HG03521 (cell line): ENCODE results near the gene HTT-AS.
"Not testable (repeated sequence)": the region's sequence is repeated elsewhere in the genome, so short reads cannot be mapped to it uniquely, and the experiment has no call there.

ENCODE experiments used
- ATAC-seq: cut with Tn5 transposase; IDR thresholded peaks from one replicate; pipeline ENCODE4 v1.9.1; 2021; ENCODE audit warnings: mild to moderate bottlenecking, moderate library complexity; ENCODE audit not compliant: unreplicated experiment

Gene HTT-AS

GRCh38 chr4:3054169-3054759 lies 20.1 kb downstream of the HTT-AS start:
- ATAC-seq, result no peak

DNA sequence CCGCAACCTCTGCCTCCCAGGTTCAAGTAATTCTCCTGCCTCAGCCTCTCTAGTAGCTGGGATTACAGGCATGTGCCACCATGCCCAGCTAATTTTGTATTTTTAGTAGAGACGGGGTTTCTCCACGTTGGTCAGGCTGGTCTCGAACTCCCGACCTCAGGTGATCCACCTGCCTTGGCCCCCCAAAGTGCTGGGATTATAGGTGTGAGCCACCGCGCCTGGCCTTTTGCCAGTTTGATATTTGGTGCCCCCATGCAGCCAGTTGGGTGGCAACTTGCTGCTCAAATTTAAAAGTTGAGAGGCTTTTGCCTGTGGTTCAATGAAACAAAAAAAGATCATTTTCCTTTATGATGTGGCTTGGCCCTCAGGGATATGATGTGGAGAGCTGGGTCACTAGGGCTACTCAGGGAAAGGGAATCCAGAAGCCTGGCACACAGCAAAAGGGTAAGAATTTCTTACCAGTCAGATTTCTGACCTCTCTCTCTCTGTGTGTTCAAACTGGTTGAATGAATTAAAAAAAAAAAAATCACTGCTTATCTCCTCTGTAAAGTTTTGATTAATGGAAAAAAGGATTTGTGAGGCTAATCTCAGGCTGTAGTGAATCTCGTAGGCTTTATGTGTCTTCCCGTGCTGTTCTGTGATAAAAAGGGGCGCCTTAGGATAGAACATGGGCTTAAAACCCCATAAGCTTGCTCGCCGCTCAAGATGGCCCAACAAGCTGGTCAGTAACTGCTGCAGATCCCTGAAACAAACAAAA lies 23.0 kb downstream of the HTT-AS start:
- ATAC-seq, result not testable (repeated sequence)

DNA sequence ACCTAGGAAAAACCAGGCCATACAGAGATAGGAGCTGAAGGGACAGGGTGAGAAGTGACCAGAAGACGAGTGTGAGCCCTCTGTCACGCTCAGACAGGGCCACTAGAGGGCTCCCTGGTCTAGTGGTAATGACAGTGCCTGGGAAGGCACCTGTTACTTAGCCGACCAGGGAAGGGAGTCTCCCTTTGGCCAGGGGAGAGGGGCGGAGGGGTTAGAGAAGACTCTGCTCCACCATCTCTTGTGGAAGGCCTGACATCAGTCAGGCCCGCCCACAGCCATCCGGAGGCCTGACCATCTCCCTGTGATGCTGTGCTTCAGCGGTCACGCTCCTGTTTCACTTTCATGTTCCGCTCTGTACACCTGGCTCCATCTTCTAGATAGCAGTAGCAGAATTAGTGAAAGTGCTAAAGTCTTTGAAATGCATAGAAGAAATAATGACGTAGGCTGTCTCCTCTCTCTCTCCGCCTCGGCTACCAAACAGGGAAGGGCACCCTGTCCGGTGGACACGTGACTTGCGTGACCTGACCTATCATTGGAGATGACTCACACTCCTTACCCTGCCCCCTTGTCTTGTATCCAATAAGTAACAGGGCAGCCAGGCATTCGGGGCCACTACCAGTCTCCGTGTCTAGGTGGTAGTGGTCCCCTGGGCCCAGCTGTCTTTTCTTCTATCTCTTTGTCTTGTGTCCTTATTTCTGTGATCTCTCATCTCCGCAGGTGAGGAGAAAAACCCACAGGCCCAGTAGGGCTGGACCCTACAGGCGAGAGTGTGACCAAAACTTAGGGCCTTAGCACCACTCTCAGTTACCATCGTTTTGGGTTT lies 26.7 kb downstream of the HTT-AS start:
- peak; percentile 88 for ATAC-seq

GRCh38 chr4:3046623-3047022 lies 27.7 kb downstream of the HTT-AS start:
- no peak for ATAC-seq

DNA sequence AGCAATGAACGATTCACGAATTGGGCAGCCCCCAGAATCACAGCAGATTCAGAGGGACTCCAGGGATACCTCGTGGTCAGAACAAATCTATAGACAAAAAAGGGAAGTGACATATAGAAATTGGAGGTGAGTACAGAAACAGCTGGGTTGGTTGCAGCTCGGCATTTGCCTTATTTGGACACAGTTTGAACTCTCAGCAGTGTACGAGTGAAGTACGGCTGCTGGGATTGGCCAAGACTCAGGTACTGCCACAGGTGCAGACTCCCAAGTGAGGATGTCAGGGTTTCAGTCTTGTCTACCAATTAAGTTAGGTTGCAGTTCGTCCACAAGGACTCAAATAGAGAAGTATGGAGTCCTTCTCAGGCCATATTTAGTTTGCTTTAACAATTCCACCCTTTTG lies 28.2 kb downstream of the HTT-AS start:
- ATAC-seq, result no peak

GRCh38 chr4:3044870-3045819 lies 29.2 kb downstream of the HTT-AS start:
- ATAC-seq, result no peak

DNA sequence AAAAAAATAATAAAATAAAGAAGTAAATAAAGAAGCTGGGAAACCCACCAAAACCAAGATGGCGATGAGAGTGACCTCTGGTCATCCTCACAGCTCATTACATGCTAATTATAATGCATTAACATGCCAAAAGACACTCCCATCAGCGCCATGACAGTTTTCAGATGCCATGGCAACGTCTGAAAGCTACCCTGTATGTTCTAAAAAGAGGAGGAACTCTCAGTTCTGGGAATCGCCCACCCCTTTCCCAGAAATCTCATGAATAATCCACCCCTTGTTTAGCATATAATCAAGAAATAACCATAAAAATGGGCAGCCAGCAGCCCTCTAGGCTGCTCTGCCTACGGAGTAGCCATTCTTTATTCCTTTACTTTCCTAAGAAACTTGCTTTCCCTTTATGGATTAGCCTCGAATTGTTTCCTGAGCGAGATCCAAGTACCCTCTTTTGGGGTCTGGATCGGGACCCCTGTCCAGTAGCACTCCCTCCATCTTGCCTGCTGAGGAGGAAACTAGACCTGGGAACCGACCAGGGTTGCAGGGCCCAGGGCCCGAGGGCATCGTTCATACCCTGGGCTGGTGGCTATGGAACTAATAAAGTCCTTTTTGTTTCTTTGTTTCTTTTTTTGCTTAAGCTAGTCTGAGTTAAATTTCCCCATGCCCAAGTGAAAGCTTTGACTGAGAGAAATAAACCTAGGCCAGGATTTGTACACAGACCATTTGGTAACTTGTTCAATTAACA lies 30.9 kb downstream of the HTT-AS start:
- no peak for ATAC-seq

DNA sequence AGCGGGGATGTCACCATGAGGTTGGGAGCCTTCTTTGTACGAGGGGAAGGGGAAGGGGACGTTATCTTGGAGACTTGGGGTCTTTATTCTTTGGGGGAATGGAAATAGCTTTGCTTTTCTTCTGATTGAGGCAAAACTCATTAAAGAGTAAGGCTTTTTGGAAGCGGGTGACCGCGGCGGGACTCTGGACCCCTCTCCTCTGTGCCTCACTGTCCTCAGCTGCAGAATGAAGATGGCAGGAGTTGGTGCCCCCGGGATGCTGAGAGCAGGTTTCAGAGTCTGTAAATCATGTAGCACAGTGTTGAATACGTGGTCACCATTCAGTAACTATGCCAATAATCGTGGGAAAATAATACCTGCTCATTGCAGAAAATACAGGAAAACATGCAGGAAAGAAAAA lies 32.1 kb downstream of the HTT-AS start:
- no peak for ATAC-seq

DNA sequence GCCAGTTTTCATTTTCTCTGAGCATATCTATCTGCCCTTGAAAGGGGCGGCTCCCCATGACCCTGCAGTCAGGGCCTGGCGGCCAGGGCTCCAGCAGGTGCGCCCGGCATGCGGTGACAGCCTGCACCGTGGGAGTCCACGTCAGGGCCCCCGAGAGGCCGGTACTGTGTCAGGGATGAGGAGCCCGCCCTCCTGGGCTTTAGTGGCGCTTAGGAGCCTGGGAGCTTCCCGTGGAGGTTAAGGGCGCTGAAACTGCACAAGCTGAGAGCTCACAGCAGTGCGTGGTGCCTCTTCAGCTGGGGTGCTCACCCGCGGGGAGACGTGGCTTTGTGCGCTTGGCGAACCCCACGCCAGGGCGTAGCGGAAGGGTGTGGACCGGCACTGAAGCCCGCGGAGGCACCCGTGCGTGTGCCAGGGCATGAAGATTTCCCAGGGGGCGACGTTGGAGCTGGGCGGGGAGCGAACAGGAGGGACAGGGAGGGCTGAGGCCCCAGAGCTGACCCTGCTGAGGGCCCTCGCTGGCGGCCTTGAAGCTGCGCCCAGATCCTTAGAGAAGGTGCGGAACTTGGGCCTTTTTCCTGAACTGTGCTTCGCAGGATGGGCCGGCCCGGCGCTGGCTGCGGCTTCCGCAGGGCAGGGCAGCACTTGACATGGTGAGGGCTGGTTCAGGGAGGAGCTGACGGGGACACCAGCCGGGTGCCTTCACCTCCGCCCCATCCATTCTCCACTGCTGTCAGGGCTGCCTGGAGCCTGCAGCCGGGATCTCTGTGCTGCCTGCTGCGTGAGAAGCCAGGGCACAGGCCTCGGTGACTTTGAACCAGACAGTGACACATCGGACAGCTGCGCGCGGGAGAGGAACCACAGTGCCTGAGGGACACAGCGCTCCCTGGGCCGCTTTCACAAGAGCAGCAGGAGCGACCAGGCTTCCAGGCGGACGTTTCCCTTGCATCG lies 32.9 kb downstream of the HTT-AS start:
- ATAC-seq, result no peak

DNA sequence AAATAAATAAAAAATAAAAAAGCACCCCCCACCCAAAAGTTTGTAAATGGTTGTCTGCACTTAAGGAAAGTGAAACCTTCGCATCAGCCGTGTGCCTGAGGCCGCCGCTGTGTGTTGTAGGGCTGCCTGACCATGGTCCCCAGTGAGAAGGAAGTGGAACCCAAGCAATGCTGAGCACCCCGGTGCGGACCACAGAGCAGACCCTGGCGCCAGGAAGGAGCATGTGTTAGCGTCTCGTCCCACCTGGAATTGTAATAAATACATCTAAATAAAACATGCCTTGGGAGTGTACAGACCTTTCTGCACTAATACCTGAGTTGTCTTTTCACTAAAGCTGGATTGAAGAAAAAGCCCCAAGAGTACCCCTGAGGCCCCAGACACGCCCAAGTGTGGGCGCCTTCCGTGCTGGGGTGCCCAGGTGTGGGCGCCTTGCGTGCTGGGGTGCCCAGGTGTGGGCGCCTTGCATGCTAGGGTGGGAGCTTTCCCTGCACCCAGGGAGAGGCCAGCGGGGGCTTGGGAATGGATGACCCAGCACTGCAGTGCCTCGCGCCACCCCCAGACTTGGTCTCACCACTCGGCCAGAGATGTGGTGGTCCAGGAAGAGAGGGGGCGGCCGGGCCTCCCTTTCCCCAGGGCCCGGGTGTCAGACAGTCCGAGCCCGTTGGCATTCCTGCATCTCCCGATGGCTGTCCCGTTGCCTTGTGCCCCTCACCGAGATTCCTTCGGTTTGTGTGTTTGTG lies 33.7 kb downstream of the HTT-AS start:
- peak; percentile 41 for ATAC-seq

GRCh38 chr4:3039706-3040366 lies 34.5 kb downstream of the HTT-AS start:
- ATAC-seq, result no peak

DNA sequence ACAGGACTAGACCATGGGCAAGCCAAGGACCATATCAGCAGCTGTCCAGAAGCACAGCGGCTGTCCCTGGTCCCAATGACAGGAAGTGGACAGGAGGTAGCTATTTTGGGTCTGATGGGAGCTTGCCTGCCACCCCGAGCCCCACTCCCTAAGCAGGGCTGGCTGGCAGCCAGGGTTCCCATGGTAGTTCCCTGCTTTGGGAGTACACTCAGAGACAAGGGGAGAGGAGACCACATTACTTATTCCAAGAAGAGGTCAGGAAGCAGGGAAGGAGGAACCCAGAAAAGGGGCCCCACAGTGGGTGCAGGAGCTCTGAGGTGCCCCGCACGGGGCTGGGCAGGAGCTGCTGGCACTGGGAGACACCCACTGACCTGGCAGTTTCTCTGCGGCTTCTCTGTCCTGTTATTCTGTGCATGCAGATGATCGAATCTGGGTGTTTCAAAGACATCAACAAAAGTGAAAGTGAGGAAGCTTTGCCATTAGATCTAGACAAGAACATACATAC lies 36.3 kb downstream of the HTT-AS start:
- ATAC-seq, result no peak

DNA sequence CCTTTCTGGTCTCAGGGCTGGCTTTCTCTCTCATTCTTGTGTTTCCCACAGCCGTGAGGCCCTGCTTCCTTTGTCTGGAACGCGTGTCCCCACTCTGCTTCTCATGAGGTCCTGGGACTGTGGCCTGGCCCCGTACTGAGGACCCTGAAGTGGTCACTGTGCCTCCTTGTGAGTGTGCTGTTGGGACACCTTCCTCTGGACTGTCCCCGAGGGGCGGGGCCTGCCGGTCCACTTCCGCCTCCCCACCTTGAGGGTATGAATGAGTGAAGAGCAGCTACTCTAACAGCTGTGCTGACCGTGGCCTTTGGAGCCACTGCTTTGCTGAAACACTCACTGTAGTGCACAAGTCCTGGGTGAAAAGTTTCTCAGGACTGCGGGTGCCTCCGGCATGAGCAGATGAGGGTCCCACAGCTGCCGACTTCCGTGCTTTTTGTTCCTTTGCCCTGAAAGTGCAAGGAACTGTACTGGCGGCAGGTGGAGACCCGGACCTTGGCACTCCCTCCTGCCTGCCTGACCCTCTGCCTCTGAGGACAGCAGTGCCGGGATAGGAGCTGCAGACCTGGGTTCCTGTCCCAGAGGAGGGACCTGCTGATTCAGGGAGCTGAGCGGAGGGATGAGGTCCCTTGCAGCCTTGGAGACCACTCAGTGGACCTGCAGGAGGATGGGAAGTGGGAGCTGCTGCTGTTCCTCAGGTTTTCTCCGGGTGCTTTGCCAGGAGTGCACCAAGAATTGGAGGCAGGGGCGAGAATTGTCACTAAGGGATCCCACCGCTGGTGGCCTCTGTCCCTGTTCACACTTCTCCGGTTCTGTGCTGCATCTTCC lies 38.0 kb downstream of the HTT-AS start:
- no peak for ATAC-seq

DNA sequence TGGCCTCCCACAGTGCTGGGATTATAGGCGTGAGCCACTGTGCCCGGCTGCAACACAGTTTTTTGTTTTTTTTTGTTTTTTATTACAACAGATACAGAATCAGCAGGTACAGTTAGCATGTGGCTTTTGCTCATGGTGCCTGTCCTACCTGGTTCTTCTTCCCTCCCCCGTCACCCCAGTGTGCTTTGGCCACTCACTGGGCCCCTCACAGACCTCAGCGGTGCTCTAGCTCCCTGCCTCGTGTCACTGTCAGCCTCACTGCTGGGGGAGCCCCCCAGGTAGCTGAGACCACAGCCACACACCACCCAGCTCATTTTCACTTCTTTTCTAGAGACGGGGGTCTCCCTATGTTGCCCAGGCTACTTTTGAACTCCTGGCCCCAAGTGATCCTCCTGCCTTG lies 38.7 kb downstream of the HTT-AS start:
- no peak for ATAC-seq

DNA sequence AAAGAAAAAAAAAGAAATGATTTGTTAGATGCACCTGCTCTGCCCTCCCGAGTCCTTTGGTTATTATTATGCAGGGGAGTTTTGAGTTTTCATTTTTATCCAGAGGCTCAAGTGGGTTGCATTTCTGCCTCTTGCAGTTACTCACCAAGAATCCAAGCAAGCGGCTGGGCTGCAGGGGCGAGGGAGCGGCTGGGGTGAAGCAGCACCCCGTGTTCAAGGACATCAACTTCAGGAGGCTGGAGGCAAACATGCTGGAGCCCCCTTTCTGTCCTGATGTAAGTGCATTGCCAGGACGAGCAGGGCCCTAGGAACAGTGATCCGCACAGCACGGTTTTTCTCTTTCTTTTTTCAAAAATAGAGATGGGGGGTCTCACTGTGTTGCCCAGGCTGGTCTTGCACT lies 39.1 kb downstream of the HTT-AS start:
- ATAC-seq, result no peak

GRCh38 chr4:3034231-3034630 lies 40.1 kb downstream of the HTT-AS start:
- no peak for ATAC-seq
